ENCODE measurements around the gene APCDD1.

DNA sequence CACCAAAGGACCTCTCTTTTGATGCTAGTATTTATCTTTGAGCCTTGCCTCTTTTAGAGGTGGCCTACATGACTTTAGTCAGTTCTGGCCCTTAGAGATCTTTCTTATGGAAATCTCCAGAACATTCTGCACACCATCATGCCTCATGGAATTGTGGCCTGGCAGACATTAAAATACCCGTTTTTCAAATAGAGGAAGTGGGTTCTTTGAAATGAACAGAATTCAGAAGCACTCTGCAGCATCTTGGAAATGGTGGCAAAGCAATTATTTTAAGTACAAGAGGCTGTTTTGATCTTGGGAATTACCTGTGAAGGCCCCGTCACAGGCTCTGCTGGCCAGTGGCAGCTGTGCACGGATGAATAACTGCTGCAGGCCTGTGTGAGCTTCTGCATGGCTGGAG is 40.7 kb upstream of the APCDD1 start:
- TF ChIP-seq RAD21 (IDR thresholded peaks at IDR 0.05; ENCODE audit: low read depth) (no peak), POLR2A (IDR thresholded peaks at IDR 0.05; ENCODE audit: borderline replicate concordance, extremely low read depth, insufficient read depth, insufficient read length) (no peak), POLR2AphosphoS5 (IDR thresholded peaks at IDR 0.05; ENCODE audit: low read depth, low read length) (no peak), SP1 (IDR thresholded peaks at IDR 0.05; ENCODE audit: low read depth) (no peak), ZNF274 (IDR thresholded peaks at IDR 0.05; ENCODE audit: low read depth, low read length) (no peak), SIN3A (IDR thresholded peaks at IDR 0.05; ENCODE audit: low read depth) (no peak), FOSL1 (IDR thresholded peaks at IDR 0.05; ENCODE audit: low read depth) (no peak), EGR1 (IDR thresholded peaks at IDR 0.05; ENCODE audit: low read depth) (no peak), EZH2 (IDR thresholded peaks at IDR 0.05) (no peak), TCF7L2 (IDR thresholded peaks at IDR 0.05; ENCODE audit: borderline replicate concordance, extremely low read depth, insufficient read depth, insufficient read length) (no peak)
- TF ChIP-seq, protein P1, sequence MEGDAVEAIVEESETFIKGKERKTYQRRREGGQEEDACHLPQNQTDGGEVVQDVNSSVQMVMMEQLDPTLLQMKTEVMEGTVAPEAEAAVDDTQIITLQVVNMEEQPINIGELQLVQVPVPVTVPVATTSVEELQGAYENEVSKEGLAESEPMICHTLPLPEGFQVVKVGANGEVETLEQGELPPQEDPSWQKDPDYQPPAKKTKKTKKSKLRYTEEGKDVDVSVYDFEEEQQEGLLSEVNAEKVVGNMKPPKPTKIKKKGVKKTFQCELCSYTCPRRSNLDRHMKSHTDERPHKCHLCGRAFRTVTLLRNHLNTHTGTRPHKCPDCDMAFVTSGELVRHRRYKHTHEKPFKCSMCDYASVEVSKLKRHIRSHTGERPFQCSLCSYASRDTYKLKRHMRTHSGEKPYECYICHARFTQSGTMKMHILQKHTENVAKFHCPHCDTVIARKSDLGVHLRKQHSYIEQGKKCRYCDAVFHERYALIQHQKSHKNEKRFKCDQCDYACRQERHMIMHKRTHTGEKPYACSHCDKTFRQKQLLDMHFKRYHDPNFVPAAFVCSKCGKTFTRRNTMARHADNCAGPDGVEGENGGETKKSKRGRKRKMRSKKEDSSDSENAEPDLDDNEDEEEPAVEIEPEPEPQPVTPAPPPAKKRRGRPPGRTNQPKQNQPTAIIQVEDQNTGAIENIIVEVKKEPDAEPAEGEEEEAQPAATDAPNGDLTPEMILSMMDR (IDR thresholded peaks at IDR 0.05 in 2 of 3, conservative IDR thresholded peaks at IDR 0.05 in 1 of 3; ENCODE audit: borderline replicate concordance in 1 of 3, insufficient read depth in 1 of 3, low read depth in 2 of 3, low read length in 2 of 3): no peak
- TF ChIP-seq, protein P2, sequence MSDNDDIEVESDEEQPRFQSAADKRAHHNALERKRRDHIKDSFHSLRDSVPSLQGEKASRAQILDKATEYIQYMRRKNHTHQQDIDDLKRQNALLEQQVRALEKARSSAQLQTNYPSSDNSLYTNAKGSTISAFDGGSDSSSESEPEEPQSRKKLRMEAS (IDR thresholded peaks at IDR 0.05): no peak
- TF ChIP-seq, protein P3, sequence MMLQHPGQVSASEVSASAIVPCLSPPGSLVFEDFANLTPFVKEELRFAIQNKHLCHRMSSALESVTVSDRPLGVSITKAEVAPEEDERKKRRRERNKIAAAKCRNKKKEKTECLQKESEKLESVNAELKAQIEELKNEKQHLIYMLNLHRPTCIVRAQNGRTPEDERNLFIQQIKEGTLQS (IDR thresholded peaks at IDR 0.05): no peak
- TF ChIP-seq, protein P4, sequence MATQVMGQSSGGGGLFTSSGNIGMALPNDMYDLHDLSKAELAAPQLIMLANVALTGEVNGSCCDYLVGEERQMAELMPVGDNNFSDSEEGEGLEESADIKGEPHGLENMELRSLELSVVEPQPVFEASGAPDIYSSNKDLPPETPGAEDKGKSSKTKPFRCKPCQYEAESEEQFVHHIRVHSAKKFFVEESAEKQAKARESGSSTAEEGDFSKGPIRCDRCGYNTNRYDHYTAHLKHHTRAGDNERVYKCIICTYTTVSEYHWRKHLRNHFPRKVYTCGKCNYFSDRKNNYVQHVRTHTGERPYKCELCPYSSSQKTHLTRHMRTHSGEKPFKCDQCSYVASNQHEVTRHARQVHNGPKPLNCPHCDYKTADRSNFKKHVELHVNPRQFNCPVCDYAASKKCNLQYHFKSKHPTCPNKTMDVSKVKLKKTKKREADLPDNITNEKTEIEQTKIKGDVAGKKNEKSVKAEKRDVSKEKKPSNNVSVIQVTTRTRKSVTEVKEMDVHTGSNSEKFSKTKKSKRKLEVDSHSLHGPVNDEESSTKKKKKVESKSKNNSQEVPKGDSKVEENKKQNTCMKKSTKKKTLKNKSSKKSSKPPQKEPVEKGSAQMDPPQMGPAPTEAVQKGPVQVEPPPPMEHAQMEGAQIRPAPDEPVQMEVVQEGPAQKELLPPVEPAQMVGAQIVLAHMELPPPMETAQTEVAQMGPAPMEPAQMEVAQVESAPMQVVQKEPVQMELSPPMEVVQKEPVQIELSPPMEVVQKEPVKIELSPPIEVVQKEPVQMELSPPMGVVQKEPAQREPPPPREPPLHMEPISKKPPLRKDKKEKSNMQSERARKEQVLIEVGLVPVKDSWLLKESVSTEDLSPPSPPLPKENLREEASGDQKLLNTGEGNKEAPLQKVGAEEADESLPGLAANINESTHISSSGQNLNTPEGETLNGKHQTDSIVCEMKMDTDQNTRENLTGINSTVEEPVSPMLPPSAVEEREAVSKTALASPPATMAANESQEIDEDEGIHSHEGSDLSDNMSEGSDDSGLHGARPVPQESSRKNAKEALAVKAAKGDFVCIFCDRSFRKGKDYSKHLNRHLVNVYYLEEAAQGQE (IDR thresholded peaks at IDR 0.05; ENCODE audit: low read depth): no peak
